ENCODE measurements around the gene PHRF1.

Gene PHRF1

DNA sequence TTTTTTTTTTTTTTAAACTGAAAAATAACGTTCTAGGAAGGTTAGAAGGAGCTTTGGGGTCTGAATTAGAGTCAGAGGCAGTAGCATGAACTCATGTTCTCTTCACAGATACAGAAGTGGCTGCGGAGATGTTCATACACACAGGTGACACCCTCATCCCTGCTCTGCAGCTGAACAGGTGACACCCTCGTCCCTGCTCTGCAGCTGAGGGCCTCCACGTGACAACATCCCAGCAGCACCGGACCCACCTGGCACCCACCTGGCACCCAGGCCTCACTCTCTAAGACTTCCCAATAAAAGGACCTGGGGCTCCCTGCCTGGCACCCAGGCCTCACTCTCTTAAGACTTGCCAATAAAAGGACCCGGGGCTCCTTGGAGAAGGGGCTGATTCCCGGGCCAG is 80.6 kb downstream of the PHRF1 start:
- DNase-seq (ENCODE audit: low spot score): no peak

DNA sequence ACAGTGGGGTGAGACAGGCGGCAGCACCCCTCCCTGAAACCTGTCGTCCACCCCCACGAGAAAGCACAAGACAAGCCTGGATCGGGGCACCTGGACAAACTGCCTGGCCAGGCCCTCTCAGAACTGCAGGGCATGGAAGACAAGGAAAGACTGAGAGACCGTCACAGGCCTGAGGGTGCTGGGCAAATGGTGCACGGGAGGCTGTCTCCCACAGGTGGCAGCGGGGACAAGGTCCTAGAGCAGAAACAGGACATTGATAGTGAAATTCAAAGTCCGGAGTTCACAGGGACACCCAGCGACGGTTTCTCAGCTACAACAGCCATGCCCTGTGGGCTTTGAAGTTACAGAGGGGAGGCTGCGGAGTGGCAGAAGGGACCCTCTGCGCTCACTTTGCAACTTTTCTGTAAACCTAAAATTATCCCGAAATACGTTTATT is 81.4 kb downstream of the PHRF1 start:
- no peak for DNase-seq (ENCODE audit: low spot score)

DNA sequence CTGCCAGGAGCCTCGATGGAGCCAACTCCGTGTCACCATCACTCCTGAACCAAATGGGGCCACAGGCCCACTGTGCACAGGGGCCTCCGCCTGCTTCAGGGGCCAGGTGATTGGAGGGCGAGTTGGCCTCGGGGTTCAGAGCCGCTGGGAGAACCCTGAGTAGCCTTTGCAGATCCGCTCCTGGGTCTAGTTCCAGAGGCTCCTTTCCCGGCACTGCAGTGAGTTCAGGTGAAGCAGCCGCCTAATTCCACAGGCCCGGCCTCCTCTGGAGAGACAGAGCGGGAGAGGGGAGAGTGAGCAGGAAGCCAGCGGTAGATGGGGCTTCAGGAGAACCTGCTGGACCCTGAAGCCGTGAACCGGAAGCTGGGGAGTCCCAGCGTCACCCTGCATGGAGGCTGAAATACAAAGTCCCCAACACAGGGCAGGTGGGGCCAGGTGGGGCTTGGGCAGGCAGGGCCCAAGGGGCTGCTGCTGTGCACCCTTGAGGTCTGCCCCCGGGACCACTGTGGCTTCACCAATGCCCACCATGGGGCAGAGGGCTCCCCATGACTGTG is 83.3 kb downstream of the PHRF1 start:
- no peak for DNase-seq (ENCODE audit: low spot score)

DNA sequence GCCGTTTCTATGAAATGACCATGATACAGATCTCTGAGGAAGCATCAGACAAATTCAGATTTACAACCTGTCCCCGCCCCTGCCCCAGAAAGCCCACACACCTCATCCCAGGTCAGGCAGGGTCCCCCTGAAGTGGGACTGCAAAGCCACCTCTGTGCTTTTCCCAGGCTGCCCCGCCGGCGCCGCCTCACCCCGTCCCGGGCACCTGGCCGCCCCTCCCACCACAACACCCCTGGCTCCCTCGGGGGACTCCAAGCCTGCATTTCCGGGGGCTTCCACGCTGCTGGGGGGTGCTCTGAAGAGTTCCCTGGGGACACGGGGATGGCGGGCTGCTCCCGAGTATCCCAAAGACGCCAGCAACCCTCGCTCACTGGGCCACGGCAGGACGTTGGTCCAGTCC is 84.0 kb downstream of the PHRF1 start:
- no peak for DNase-seq (ENCODE audit: low spot score)

DNA sequence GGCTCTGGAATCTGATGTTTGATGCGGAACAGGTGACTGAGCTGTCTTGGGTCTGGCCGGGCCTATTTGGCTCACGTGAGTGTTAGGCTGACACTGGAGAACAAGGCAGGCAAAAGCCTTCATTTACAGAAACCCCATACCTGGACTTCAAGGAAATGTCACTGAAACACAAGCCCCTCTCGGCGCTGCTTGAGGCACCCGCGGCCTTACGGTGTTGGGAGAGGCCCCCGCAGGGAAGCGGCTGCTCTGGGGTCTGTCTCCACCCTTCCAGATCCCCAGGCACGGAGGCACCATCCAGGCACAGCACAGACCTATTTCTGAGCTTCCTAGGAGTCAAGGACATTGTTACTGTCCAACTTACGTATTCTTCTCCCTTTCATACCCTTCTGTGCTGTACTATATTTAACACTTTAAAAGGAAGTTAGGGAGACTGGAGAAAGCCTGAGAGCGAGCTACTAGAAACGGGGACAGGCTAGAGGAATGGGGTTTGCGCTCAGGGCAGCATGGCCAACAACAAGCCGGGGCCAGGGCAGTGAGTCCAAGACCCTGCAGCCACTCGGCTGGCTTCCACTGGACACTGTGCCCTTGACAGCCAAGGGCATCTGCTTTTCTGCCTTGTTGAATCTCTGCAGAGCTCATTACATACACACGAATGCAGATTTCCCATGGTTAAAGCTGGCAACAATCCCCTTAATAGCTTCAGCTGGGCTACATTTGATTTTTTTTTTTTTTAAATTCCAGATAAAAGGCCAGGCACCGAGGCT is 84.6 kb downstream of the PHRF1 start:
- DNase-seq (ENCODE audit: low spot score): no peak

Measured in HuH-7.5 (cell line).